IPS DF 6.9 (cell line): ENCODE results near the gene TMEM213.

Experiments
- DNase-seq: peaks from one replicate; pipeline ENCODE4 v3.0.0-alpha.2; 2013; ENCODE audit warnings: low read depth, low spot score
- H3K27ac ChIP-seq: one replicate; pipeline ENCODE4 v1.5.1; 2013; ENCODE audit warnings: low read length, control low read depth
- H3K27me3 ChIP-seq: 2 replicates; pipeline ENCODE4 v1.6.1; 2013; ENCODE audit warnings: mild to moderate bottlenecking, low read length; ENCODE audit not compliant: control insufficient read depth, insufficient read depth
- H3K36me3 ChIP-seq: 2 replicates; pipeline ENCODE4 v1.6.1; 2013; ENCODE audit warnings: low read length; ENCODE audit not compliant: control insufficient read depth, insufficient read depth
- H3K4me1 ChIP-seq: 2 replicates; pipeline ENCODE4 v1.6.1; 2013; ENCODE audit warnings: low read length; ENCODE audit not compliant: control insufficient read depth, insufficient read depth
- H3K4me3 ChIP-seq: 2 replicates; pipeline ENCODE4 v1.5.1; 2013; ENCODE audit warnings: mild to moderate bottlenecking, low read length
- H3K9me3 ChIP-seq: 2 replicates; pipeline ENCODE4 v1.6.1; 2013; ENCODE audit warnings: low read length, inconsistent platforms; ENCODE audit not compliant: control insufficient read depth, insufficient read depth
- WGBS: extraction: QIAGEN DNeasy Blood & Tissue Kit; methylation state at CpG from one replicate; pipeline ENCODE4 v1.1.7; 2013; ENCODE audit warnings: mixed read lengths, missing lambda C conversion rate; ENCODE audit not compliant: insufficient read length, insufficient coverage; 5-methylcytosine and 5-hydroxymethylcytosine counted together

Gene TMEM213

DNA sequence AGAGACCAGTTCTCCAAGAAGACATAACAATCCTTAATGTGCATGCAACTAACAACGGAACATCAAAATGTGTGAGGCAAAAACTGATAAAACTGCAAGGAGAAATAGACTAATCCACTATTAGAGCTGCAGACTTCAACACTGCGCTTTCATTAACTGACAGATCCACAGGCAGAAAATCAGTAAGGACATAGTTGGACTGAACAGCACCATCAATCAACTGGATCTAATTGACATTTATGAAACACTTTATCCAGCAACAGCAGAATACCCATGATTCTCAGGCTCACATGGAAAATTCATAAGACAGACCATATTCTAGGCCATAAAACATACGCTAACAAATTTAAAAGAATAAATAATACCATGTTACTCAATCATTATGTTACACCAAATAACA is 21.8 kb downstream of the TMEM213 start:
- Histone ChIP-seq H3K36me3 (no peaks in the 10 kb centered on the region), H3K27me3 (no peaks in the 10 kb centered on the region), H3K9me3 (no peaks in the 10 kb centered on the region), H3K27ac (no peak overlapping the region), H3K4me1 (no peaks in the 10 kb centered on the region), H3K4me3 (no peak overlapping the region)
- WGBS: no CpG with 5 or more reads among the region's 3 CpGs
- DNase-seq: no peak

- no peaks in the 10 kb centered on the region for H3K9me3 ChIP-seq
- no CpG with 5 or more reads among the region's 7 CpGs for WGBS
- H3K36me3 ChIP-seq: no peaks in the 10 kb centered on the region
- no peak overlapping the region for H3K27ac ChIP-seq
- no peak for DNase-seq
- no peaks in the 10 kb centered on the region for H3K4me1 ChIP-seq
- no peak overlapping the region for H3K4me3 ChIP-seq
- no peaks in the 10 kb centered on the region for H3K27me3 ChIP-seq
Observed at GRCh38 chr7:138821912-138822311, 24.1 kb downstream of the TMEM213 start.

GRCh38 chr7:138822867-138823535 is 25.2 kb downstream of the TMEM213 start:
- WGBS: no CpG with 5 or more reads among the region's 11 CpGs
- DNase-seq: no peak

DNA sequence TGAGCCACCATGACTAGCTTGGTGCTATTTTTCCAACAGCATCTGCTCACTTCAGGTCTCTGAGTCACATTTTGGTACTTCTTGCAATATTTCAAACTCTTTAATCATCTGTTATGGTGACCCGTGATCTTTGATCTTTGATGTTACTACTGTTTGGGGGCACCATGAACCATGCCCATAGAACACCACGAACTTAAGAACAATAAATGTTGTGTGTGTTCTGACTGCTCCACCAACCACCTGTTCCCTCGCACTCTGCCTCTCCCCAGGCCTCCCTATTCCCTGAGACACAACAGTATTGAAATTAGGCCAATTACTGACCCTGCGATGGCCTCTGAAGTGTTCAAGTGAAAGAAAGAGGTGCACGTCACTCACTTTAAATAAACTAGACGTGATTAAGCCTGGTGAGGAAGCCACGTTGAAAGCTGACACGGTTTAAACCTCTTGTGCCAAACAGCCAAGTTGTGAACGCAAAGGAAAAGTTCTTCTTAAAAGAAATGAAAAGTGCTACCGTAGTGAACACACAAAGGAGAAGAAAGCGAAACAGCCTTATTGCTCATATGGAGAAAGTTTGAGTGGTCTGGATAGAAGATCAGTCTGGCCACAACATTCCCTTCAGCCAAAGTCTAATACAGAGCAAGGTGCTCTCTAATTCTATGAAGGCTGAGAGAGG is 27.4 kb downstream of the TMEM213 start:
- no CpG with 5 or more reads among the region's 11 CpGs for WGBS
- DNase-seq: no peak

More at GRCh38 chr7:138822867-138823535, 25.2 kb downstream of the TMEM213 start:
- H3K9me3 ChIP-seq: no peaks in the 10 kb centered on the region
- H3K4me3 ChIP-seq: no peak overlapping the region
- no peaks in the 10 kb centered on the region for H3K36me3 ChIP-seq
- H3K27me3 ChIP-seq: no peaks in the 10 kb centered on the region
- H3K27ac ChIP-seq: no peak overlapping the region
- no peaks in the 10 kb centered on the region for H3K4me1 ChIP-seq

GRCh38 chr7:138828302-138828701 is 30.5 kb downstream of the TMEM213 start:
- no peaks in the 10 kb centered on the region for H3K9me3 ChIP-seq
- DNase-seq: no peak
- H3K4me1 ChIP-seq: no peaks in the 10 kb centered on the region
- no peak overlapping the region for H3K27ac ChIP-seq
- H3K4me3 ChIP-seq: no peak overlapping the region
- no peaks in the 10 kb centered on the region for H3K36me3 ChIP-seq
- WGBS: no CpG with 5 or more reads among the region's 2 CpGs
- no peaks in the 10 kb centered on the region for H3K27me3 ChIP-seq

More for the DNA sequence above, 27.4 kb downstream of the TMEM213 start:
- Histone ChIP-seq H3K27ac (no peak overlapping the region), H3K4me1 (no peaks in the 10 kb centered on the region), H3K9me3 (no peaks in the 10 kb centered on the region), H3K4me3 (no peak overlapping the region), H3K27me3 (no peaks in the 10 kb centered on the region), H3K36me3 (no peaks in the 10 kb centered on the region)

DNA sequence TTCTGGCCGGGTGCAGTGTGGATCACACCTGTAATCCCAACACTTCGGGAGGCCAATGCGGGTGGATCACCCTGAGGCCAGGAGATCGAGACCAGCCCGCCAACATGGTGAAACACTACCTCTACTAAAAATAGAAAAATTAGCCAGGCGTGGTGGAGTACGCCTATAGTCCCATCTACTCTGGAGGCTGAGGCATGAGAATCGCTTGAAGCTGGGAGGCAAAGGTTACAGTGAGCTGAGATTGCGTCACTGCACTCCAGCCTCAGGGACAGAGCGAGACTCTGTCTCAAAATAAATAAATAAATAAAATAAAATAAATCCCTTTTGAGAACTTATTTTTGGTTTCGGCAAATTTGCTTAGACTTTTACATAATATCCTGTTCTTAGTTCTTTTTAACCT is 31.5 kb downstream of the TMEM213 start:
- DNase-seq: no peak
- no CpG with 5 or more reads among the region's 11 CpGs for WGBS
- H3K9me3 ChIP-seq: no peaks in the 10 kb centered on the region
- no peaks in the 10 kb centered on the region for H3K4me1 ChIP-seq
- no peak overlapping the region for H3K27ac ChIP-seq
- no peak overlapping the region for H3K4me3 ChIP-seq
- H3K36me3 ChIP-seq: no peaks in the 10 kb centered on the region
- no peaks in the 10 kb centered on the region for H3K27me3 ChIP-seq

DNA sequence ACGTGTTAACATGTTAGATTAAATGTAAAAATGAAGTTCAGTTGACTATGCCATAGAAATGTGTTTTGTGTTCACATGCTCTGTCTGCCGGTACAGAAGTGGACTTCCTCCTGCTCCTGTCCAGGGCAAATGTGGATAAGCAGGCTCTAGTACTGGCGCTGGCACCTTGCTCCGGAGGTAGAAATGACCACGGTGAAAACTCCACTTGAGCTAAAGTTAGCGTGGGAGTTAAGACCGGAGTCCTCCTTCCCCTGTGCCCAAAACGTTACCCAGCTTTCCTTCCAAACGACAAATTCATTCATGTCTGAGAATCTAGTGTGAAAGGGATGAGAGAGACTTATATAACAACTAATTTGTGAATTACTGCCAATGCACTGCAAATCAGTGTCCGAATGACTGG is 35.2 kb downstream of the TMEM213 start:
- Histone ChIP-seq H3K9me3 (no peaks in the 10 kb centered on the region), H3K4me1 (no peaks in the 10 kb centered on the region), H3K27me3 (no peaks in the 10 kb centered on the region), H3K27ac (no peak overlapping the region), H3K36me3 (peaks cover 5% of the 10 kb centered on the region; the same call in 1 of the 2 replicates), H3K4me3 (no peak overlapping the region)
- no peak for DNase-seq
- no CpG with 5 or more reads among the region's 10 CpGs for WGBS

GRCh38 chr7:138833596-138833995 is 35.8 kb downstream of the TMEM213 start:
- Histone ChIP-seq H3K9me3 (no peaks in the 10 kb centered on the region), H3K27ac (no peak overlapping the region), H3K36me3 (peaks cover 5% of the 10 kb centered on the region; the same call in 1 of the 2 replicates), H3K27me3 (no peaks in the 10 kb centered on the region), H3K4me1 (no peaks in the 10 kb centered on the region), H3K4me3 (no peak overlapping the region)
- DNase-seq: no peak
- WGBS: no CpG with 5 or more reads among the region's 5 CpGs

DNA sequence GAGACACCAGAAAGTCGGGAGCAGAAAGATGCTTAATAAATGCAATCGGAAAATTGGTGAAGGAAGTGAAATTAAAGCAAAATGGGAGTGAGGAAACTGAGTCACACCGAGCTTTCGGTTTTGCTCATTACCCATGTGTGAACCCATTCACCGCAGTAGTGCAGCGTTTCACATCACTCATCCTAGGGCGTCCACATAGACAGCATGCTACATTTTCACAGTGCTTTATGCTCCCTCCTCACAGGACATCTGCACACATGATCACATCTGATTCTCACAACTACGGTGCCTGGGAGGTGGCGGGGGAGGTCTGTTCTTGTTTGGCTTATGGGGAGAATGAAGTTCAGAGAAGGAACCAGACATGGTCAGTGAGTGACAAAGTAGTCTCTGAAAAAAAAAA is 36.8 kb downstream of the TMEM213 start:
- no peak for DNase-seq
- no peaks in the 10 kb centered on the region for H3K9me3 ChIP-seq
- no CpG with 5 or more reads among the region's 9 CpGs for WGBS
- H3K27ac ChIP-seq: no peak overlapping the region
- no peak overlapping the region for H3K4me3 ChIP-seq
- H3K27me3 ChIP-seq: no peaks in the 10 kb centered on the region
- no peaks in the 10 kb centered on the region for H3K4me1 ChIP-seq
- peaks cover 5% of the 10 kb centered on the region; the same call in 1 of the 2 replicates for H3K36me3 ChIP-seq

DNA sequence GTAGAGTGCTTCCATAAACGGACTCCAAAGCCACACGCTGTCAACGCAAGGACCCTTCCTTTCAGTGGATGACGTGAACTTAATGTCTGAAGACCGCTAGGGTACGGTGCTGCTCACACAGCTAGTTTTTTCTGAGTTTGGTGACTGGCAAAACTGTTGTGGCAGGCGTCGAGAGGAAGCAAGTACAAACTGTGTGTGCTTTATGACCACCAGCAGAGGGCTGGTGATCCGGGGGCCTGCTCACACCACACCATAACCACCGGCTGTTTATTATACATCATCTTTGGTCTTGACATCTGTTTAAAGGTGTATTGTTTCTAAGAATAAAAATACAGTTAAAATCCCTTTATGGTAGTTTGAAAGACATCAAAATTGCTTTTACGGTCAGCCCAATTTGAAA is 37.3 kb downstream of the TMEM213 start:
- no CpG with 5 or more reads among the region's 11 CpGs for WGBS
- H3K27ac ChIP-seq: no peak overlapping the region
- H3K4me1 ChIP-seq: no peaks in the 10 kb centered on the region
- H3K27me3 ChIP-seq: no peaks in the 10 kb centered on the region
- DNase-seq: no peak
- no peak overlapping the region for H3K4me3 ChIP-seq
- H3K9me3 ChIP-seq: no peaks in the 10 kb centered on the region
- H3K36me3 ChIP-seq: peaks cover 5% of the 10 kb centered on the region; the same call in 1 of the 2 replicates
